GM23338 (cell line): ENCODE measurements around the gene FBXO24. TPM values are rescaled to one million over a fixed set of nuclear protein-coding genes. Genes with fewer than 3 reads are reported as not detected.

Experiments
- ATAC-seq: fragments of 200-7000 bp; cut with Tn5 transposase; 3 replicates; pipeline ENCODE4 v1.9.1; 2020
- DNase-seq: peaks from one replicate; pipeline ENCODE4 v3.0.0-alpha.2; 2015; ENCODE audit warnings: low spot score
- H2AFZ ChIP-seq: fragments of 200-600 bp; sonication (generic); 2 replicates; pipeline ENCODE4 v1.8.0; 2016; ENCODE audit warnings: antibody characterized with exemption, mild to moderate bottlenecking, moderate library complexity
- H3F3A ChIP-seq: fragments of 200-600 bp; sonication (generic); replicated peaks from 2 replicates; pipeline ENCODE4 v1.8.0; 2017; ENCODE audit warnings: antibody characterized with exemption, mixed run types, low read depth
- H3K27ac ChIP-seq: fragments of 200-600 bp; sonication (generic); 2 replicates; pipeline ENCODE4 v1.6.1; 2016; ENCODE audit warnings: low read depth
- H3K27me3 ChIP-seq: fragments of 200-600 bp; sonication (generic); 2 replicates; pipeline ENCODE4 v1.8.0; 2016; ENCODE audit warnings: mild to moderate bottlenecking, mixed run types, moderate library complexity; ENCODE audit not compliant: insufficient read depth
- H3K36me3 ChIP-seq: fragments of 200-600 bp; sonication (generic); 2 replicates; pipeline ENCODE4 v1.8.0; 2016; ENCODE audit warnings: mild to moderate bottlenecking; ENCODE audit not compliant: insufficient read depth
- H3K4me1 ChIP-seq: fragments of 200-600 bp; sonication (generic); 2 replicates; pipeline ENCODE4 v1.8.0; 2016; ENCODE audit warnings: mild to moderate bottlenecking, moderate library complexity; ENCODE audit not compliant: insufficient read depth
- H3K4me2 ChIP-seq: fragments of 200-600 bp; sonication (generic); 2 replicates; pipeline ENCODE4 v1.7.1; 2017; ENCODE audit warnings: mixed run types
- H3K4me3 ChIP-seq: fragments of 200-600 bp; sonication (generic); 2 replicates; pipeline ENCODE4 v1.6.1; 2016; ENCODE audit warnings: mixed run types
- H3K79me2 ChIP-seq: fragments of 200-600 bp; sonication (generic); replicated peaks from 2 replicates; pipeline ENCODE4 v1.8.0; 2017; ENCODE audit warnings: mild to moderate bottlenecking; ENCODE audit not compliant: insufficient read depth
- H3K9me2 ChIP-seq: fragments of 200-600 bp; sonication (generic); 2 replicates; pipeline ENCODE4 v1.8.0; 2017; ENCODE audit not compliant: insufficient read depth
- H4K20me1 ChIP-seq: fragments of 200-600 bp; sonication (generic); replicated peaks from 2 replicates; pipeline ENCODE4 v1.8.0; 2017; ENCODE audit warnings: mild to moderate bottlenecking; ENCODE audit not compliant: insufficient read depth
- H3K27ac Mint-ChIP-seq: 2 replicates; pipeline ENCODE4 v1.8.0; 2020; ENCODE audit warnings: inconsistent platforms, mild to moderate bottlenecking, moderate library complexity, mixed read lengths
- H3K27me3 Mint-ChIP-seq: 3 replicates; pipeline ENCODE4 v1.8.0; 2022; ENCODE audit warnings: low read depth, mild to moderate bottlenecking, moderate library complexity, mixed read lengths, inconsistent platforms; ENCODE audit not compliant: insufficient read depth, poor library complexity
- H3K36me3 Mint-ChIP-seq: 3 replicates; pipeline ENCODE4 v1.8.0; 2021; ENCODE audit warnings: low read depth, mild to moderate bottlenecking, inconsistent platforms, moderate library complexity, mixed read lengths
- H3K4me1 Mint-ChIP-seq: 3 replicates; pipeline ENCODE4 v1.8.0; 2020; ENCODE audit warnings: mild to moderate bottlenecking, inconsistent platforms, mixed read lengths
- H3K4me3 Mint-ChIP-seq: 3 replicates; pipeline ENCODE4 v1.8.0; 2021; ENCODE audit warnings: moderate library complexity, mild to moderate bottlenecking, inconsistent platforms, mixed read lengths
- H3K9me3 Mint-ChIP-seq: 3 replicates; pipeline ENCODE4 v1.8.0; 2020; ENCODE audit warnings: moderate library complexity, mild to moderate bottlenecking, inconsistent platforms, mixed read lengths
- CREB1 ChIP-seq: fragments of 250-450 bp; sonication (Bioruptor Pico); IDR thresholded peaks from 2 replicates; pipeline ENCODE4 v1.5.0; 2020; ENCODE audit warnings: low read depth, mild to moderate bottlenecking, moderate library complexity
- EZH2 ChIP-seq: fragments of 200-600 bp; sonication (generic); IDR thresholded peaks from one replicate; pipeline ENCODE4 v1.8.0; 2017; ENCODE audit warnings: antibody characterized with exemption, mild to moderate bottlenecking, low read depth; ENCODE audit not compliant: unreplicated experiment
- EZH2phosphoT487 ChIP-seq: fragments of 200-600 bp; sonication (generic); IDR thresholded peaks from one replicate; pipeline ENCODE4 v1.8.1; 2018; ENCODE audit warnings: antibody characterized with exemption; ENCODE audit not compliant: unreplicated experiment
- JUNB ChIP-seq: IDR thresholded peaks from one replicate; pipeline ENCODE4 v1.6.1; 2016; ENCODE audit warnings: antibody characterized with exemption; ENCODE audit not compliant: unreplicated experiment
- NANOG ChIP-seq: IDR thresholded peaks from 2 replicates; pipeline ENCODE4 v1.6.1; 2016; ENCODE audit warnings: antibody characterized with exemption, borderline replicate concordance
- POLR2AphosphoS5 ChIP-seq: IDR thresholded peaks from 2 replicates; pipeline ENCODE4 v1.6.1; 2016; ENCODE audit warnings: antibody characterized with exemption, low read depth
- STAT1 ChIP-seq: IDR thresholded peaks from one replicate; pipeline ENCODE4 v1.6.1; 2016; ENCODE audit warnings: antibody characterized with exemption; ENCODE audit not compliant: unreplicated experiment
- polyA plus RNA-seq: library from polyadenylated mRNA; unstranded; fragments of >200 nt; fragmentation: Nextera tagmentation; extraction: Ambion mirVana; gene quantifications from 2 replicates; pipeline ENCODE4 v1.2.1, GENCODE V29; 2016
- total RNA-seq: library from RNA; depleted of rRNA; stranded (reverse); fragments of >200 nt; shearing (Covaris generic); gene quantifications from 2 replicates; pipeline ENCODE4 v1.2.3, GENCODE V29; 2014
- TF ChIP-seq, protein P1 (sequence below): IDR thresholded peaks from one replicate; pipeline ENCODE4 v1.6.1; 2018; ENCODE audit warnings: antibody characterized with exemption; ENCODE audit not compliant: unreplicated experiment
- TF ChIP-seq, protein P2 (sequence below), 2 experiments: fragments of 200-600 bp in 1 of 2; sonication (generic) in 1 of 2; conservative IDR thresholded peaks; 2 replicates each; pipeline versions ENCODE4 v1.5.1 to v1.6.1; 2016 to 2017; ENCODE audit warnings: antibody characterized with exemption in 2 of 2, low read depth in 2 of 2, mild to moderate bottlenecking in 2 of 2, moderate library complexity in 1 of 2

FBXO24 gene
- total and polyA plus RNA-seq, 2 experiments from 2014 or later: 2.1 to 2.4 TPM

GRCh38 chr7:100632951-100633717 is 47.0 kb downstream of the FBXO24 start:
- H3K27ac Mint-ChIP-seq: no peak overlapping the region

DNA sequence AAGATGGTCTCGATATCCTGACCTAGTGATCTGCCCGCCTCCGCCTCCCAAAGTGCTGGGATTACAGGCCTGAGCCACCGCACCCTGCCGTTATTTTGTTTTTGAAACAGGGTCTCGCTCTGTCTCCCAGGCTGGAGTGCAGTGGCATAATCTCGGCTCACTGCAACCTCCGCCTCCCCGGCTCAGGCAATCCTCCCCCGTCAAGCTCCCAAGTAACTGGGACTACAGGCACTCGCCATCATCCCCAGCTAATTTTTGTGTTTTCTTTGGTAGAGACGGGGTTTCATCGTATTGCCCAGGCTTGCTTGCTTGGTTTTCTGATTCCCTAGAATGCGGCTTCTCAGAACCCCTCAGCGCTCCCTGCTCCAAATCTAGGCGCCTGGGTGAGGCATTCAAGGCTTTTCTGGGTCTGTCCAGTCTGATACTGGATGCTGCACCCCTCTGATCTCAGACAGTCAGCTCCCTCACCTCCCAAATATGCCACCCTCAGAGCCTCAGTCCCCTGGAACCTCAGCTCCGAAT is 53.9 kb downstream of the FBXO24 start:
- H3K4me3 Mint-ChIP-seq: no peak overlapping the region
- no peaks in the 10 kb centered on the region for H3K9me3 Mint-ChIP-seq
- Histone ChIP-seq H3K79me2 (no peaks in the 10 kb centered on the region), H3K4me3 (no peak overlapping the region), H3K27ac (no peak overlapping the region), H3K27me3 (no peaks in the 10 kb centered on the region), H3K9me2 (no peaks in the 10 kb centered on the region), H2AFZ (no peak overlapping the region), H3K36me3 (no peaks in the 10 kb centered on the region), H3K4me1 (peaks cover 4% of the 10 kb centered on the region; the same call in 1 of the 2 replicates), H3K4me2 (peak overlapping the region; percentile 60), H3F3A (0 out of 2 replicates have a peak, but pooled peaks cover 4% of the 10 kb centered on the region), H4K20me1 (no peaks in the 10 kb centered on the region)
- peaks cover 2% of the 10 kb centered on the region for H3K27me3 Mint-ChIP-seq
- no peak overlapping the region for H3K27ac Mint-ChIP-seq
- ATAC-seq: peak; percentile 7; the same call in 1 of the 3 replicates
- peaks cover 23% of the 10 kb centered on the region for H3K4me1 Mint-ChIP-seq
- no peak for DNase-seq
- no peaks in the 10 kb centered on the region for H3K36me3 Mint-ChIP-seq
- TF ChIP-seq NANOG (no peak), STAT1 (no peak), EZH2 (no peak), EZH2phosphoT487 (no peak), CREB1 (no peak)
- TF ChIP-seq, protein P1, sequence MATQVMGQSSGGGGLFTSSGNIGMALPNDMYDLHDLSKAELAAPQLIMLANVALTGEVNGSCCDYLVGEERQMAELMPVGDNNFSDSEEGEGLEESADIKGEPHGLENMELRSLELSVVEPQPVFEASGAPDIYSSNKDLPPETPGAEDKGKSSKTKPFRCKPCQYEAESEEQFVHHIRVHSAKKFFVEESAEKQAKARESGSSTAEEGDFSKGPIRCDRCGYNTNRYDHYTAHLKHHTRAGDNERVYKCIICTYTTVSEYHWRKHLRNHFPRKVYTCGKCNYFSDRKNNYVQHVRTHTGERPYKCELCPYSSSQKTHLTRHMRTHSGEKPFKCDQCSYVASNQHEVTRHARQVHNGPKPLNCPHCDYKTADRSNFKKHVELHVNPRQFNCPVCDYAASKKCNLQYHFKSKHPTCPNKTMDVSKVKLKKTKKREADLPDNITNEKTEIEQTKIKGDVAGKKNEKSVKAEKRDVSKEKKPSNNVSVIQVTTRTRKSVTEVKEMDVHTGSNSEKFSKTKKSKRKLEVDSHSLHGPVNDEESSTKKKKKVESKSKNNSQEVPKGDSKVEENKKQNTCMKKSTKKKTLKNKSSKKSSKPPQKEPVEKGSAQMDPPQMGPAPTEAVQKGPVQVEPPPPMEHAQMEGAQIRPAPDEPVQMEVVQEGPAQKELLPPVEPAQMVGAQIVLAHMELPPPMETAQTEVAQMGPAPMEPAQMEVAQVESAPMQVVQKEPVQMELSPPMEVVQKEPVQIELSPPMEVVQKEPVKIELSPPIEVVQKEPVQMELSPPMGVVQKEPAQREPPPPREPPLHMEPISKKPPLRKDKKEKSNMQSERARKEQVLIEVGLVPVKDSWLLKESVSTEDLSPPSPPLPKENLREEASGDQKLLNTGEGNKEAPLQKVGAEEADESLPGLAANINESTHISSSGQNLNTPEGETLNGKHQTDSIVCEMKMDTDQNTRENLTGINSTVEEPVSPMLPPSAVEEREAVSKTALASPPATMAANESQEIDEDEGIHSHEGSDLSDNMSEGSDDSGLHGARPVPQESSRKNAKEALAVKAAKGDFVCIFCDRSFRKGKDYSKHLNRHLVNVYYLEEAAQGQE: no peak

More at GRCh38 chr7:100632951-100633717, 47.0 kb downstream of the FBXO24 start:
- TF ChIP-seq CREB1 (peak; percentile 61), JUNB (no peak), POLR2AphosphoS5 (peak; percentile 66)
- TF ChIP-seq, protein P2, sequence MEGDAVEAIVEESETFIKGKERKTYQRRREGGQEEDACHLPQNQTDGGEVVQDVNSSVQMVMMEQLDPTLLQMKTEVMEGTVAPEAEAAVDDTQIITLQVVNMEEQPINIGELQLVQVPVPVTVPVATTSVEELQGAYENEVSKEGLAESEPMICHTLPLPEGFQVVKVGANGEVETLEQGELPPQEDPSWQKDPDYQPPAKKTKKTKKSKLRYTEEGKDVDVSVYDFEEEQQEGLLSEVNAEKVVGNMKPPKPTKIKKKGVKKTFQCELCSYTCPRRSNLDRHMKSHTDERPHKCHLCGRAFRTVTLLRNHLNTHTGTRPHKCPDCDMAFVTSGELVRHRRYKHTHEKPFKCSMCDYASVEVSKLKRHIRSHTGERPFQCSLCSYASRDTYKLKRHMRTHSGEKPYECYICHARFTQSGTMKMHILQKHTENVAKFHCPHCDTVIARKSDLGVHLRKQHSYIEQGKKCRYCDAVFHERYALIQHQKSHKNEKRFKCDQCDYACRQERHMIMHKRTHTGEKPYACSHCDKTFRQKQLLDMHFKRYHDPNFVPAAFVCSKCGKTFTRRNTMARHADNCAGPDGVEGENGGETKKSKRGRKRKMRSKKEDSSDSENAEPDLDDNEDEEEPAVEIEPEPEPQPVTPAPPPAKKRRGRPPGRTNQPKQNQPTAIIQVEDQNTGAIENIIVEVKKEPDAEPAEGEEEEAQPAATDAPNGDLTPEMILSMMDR (conservative IDR thresholded peaks at IDR 0.05; ENCODE audit: low read depth in 2 of 2): peak; percentile 45 to 61
- TF ChIP-seq, protein P1: no peak
- DNase-seq (peak; percentile 65), ATAC-seq (peak; percentile 63)
- peak overlapping the region; percentile 97 for H2AFZ ChIP-seq
- peaks cover 28% of the 10 kb centered on the region for H3K27me3 Mint-ChIP-seq
- peak overlapping the region; percentile 82 for H3K4me3 ChIP-seq
- H3K79me2 ChIP-seq: no peaks in the 10 kb centered on the region
- peaks cover 3% of the 10 kb centered on the region; the same call in 1 of the 3 replicates for H3K4me1 Mint-ChIP-seq
- no peaks in the 10 kb centered on the region for H3K36me3 ChIP-seq
- H3K4me2 ChIP-seq: peak overlapping the region; percentile 85
- H3K4me3 Mint-ChIP-seq: peak overlapping the region; percentile 72
- no peaks in the 10 kb centered on the region; the same call in 2 of the 3 replicates for H3K9me3 Mint-ChIP-seq
- no peak overlapping the region for H3K27ac ChIP-seq
- no peaks in the 10 kb centered on the region for H3K9me2 ChIP-seq
- H3F3A ChIP-seq: peaks cover 9% of the 10 kb centered on the region; the same call in 1 of the 2 replicates
- peaks cover 17% of the 10 kb centered on the region for H3K27me3 ChIP-seq
- no peaks in the 10 kb centered on the region; the same call in 1 of the 2 replicates for H3K4me1 ChIP-seq
- H3K36me3 Mint-ChIP-seq: no peaks in the 10 kb centered on the region; the same call in 2 of the 3 replicates
- H4K20me1 ChIP-seq: no peaks in the 10 kb centered on the region
